GM23248 (cell line): ENCODE data around the gene GCH1.

Experiments used
- EZH2 ChIP-seq: fragments of 200-600 bp; sonication (generic); IDR thresholded peaks from 2 replicates; pipeline ENCODE4 v1.6.1; 2018; ENCODE audit warnings: antibody characterized with exemption, mild to moderate bottlenecking; ENCODE audit not compliant: insufficient read depth, poor library complexity, severe bottlenecking
- EZH2phosphoT487 ChIP-seq: fragments of 200-600 bp; sonication (generic); IDR thresholded peaks from 2 replicates; pipeline ENCODE4 v1.6.1; 2018; ENCODE audit warnings: antibody characterized with exemption, moderate library complexity, mild to moderate bottlenecking, low read depth; ENCODE audit not compliant: insufficient read depth

DNA sequence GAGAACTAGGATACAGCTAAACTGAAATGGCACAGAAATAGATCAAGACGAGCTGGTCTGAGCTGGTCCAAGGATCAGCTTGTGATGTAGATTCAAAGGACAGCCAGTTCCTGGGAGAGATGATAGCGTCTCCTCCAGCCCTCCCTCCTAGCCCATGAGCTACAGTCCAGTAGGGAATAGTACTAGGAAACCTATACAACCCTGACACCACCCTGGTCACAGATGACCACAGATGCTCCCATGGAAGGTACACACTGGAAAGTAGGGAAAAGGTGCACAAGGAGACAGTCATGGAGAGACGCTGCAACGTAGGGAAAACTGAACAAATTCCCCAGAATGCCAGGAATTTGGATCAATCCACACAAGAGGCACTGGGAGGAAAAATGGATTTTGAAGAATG lies 6.9 kb downstream of the GCH1 start:
- TF ChIP-seq EZH2 (no peak), EZH2phosphoT487 (no peak)
